HEK293 (cell line): ENCODE measurements around the gene HDDC3.

ENCODE experiments used
- CTCF ChIA-PET: fragments of 350-600 bp; formaldehyde crosslinking; extraction: SDS; loops from one replicate; lab custom pipeline; 2021; ENCODE audit warnings: antibody characterized with exemption; lab: Yijun Ruan, JAX
- POLR2A ChIA-PET: fragments of 300-600 bp; formaldehyde crosslinking; extraction: SDS; loops from one replicate; lab custom pipeline; 2020; ENCODE audit warnings: antibody characterized with exemption, inconsistent platforms; lab: Yijun Ruan, JAX
- H3K27ac ChIP-seq: fragments of 200-500 bp; sonication (Bioruptor generic); 2 replicates; pipeline ENCODE4 v1.5.1; 2014; ENCODE audit warnings: low read depth, low read length, control low read depth, inconsistent platforms; ENCODE audit errors: extremely low read depth
- H3K36me3 ChIP-seq, 2 experiments: fragments of 200-500 bp in 1 of 2; sonication (Bioruptor generic) in 1 of 2; 1 replicate in 1 of 2; 2 replicates in 1 of 2; pipeline ENCODE4 v1.5.1; 2014 to 2017; ENCODE audit warnings: inconsistent platforms in 2 of 2, low read length in 2 of 2; ENCODE audit not compliant: control insufficient read depth in 2 of 2, insufficient read depth in 1 of 2
- H3K4me1 ChIP-seq: fragments of 200-500 bp; sonication (Bioruptor generic); 2 replicates; pipeline ENCODE4 v1.5.1; 2014; ENCODE audit warnings: mild to moderate bottlenecking, low read length, inconsistent platforms; ENCODE audit not compliant: control insufficient read depth, insufficient read depth
- H3K4me3 ChIP-seq: 2 replicates; pipeline ENCODE4 v1.5.1; 2011; ENCODE audit warnings: low read depth, mild to moderate bottlenecking, control low read depth, low read length, moderate library complexity
- H3K9me3 ChIP-seq: fragments of 200-500 bp; sonication (Bioruptor generic); 2 replicates; pipeline ENCODE4 v1.5.1; 2014; ENCODE audit warnings: low read depth, low read length, inconsistent platforms; ENCODE audit not compliant: control insufficient read depth, insufficient read depth
- HOXA7 ChIP-seq: sonication (generic); formaldehyde crosslinking; IDR thresholded peaks from 2 replicates; pipeline ENCODE4 v1.8.1; 2022; ENCODE audit warnings: missing genetic modification reagents, borderline replicate concordance
- KLF8 ChIP-seq: fragments of 450-650 bp; formaldehyde crosslinking; IDR thresholded peaks from 2 replicates; pipeline ENCODE4 v1.5.1; 2016; ENCODE audit warnings: missing biosample characterization, missing genetic modification characterization
- YY2 ChIP-seq: fragments of 450-650 bp; formaldehyde crosslinking; IDR thresholded peaks from 2 replicates; pipeline ENCODE4 v1.5.1; 2016; ENCODE audit warnings: missing biosample characterization, missing genetic modification characterization
- ZIC2 ChIP-seq: fragments of 450-650 bp; formaldehyde crosslinking; IDR thresholded peaks from 2 replicates; pipeline ENCODE4 v1.5.1; 2016; ENCODE audit warnings: missing biosample characterization, missing genetic modification characterization
- ZNF121 ChIP-seq: fragments of 450-650 bp; formaldehyde crosslinking; IDR thresholded peaks from 2 replicates; pipeline ENCODE4 v1.5.1; 2016; ENCODE audit warnings: missing biosample characterization, missing genetic modification characterization
- ZNF140 ChIP-seq: fragments of 450-650 bp; formaldehyde crosslinking; IDR thresholded peaks from 2 replicates; pipeline ENCODE4 v1.5.1; 2016; ENCODE audit warnings: missing biosample characterization, missing genetic modification characterization
- ZNF2 ChIP-seq: fragments of 450-650 bp; formaldehyde crosslinking; IDR thresholded peaks from 2 replicates; pipeline ENCODE4 v1.5.1; 2016; ENCODE audit warnings: missing biosample characterization, missing genetic modification characterization
- ZNF239 ChIP-seq: fragments of 450-650 bp; formaldehyde crosslinking; IDR thresholded peaks from 2 replicates; pipeline ENCODE4 v1.5.1; 2016; ENCODE audit warnings: missing biosample characterization, missing genetic modification characterization
- ZNF248 ChIP-seq: fragments of 450-650 bp; formaldehyde crosslinking; IDR thresholded peaks from 2 replicates; pipeline ENCODE4 v1.5.1; 2017; ENCODE audit warnings: missing biosample characterization, missing genetic modification characterization
- ZNF274 ChIP-seq, 2 experiments: fragments of 200-500 bp in 1 of 2; fragments of 450-650 bp in 1 of 2; sonication (Bioruptor generic) in 1 of 2; formaldehyde crosslinking in 1 of 2; IDR thresholded peaks; 2 replicates each; pipeline versions ENCODE4 v1.5.1 to v1.6.1; 2014 to 2016; ENCODE audit warnings: borderline replicate concordance in 1 of 2, inconsistent platforms in 1 of 2, low read length in 1 of 2, missing biosample characterization in 1 of 2, missing genetic modification characterization in 1 of 2
- ZNF335 ChIP-seq: fragments of 450-650 bp; formaldehyde crosslinking; conservative IDR thresholded peaks from 2 replicates; pipeline ENCODE4 v1.5.1; 2016; ENCODE audit warnings: missing biosample characterization, missing genetic modification characterization
- ZNF391 ChIP-seq: fragments of 450-650 bp; formaldehyde crosslinking; IDR thresholded peaks from 2 replicates; pipeline ENCODE4 v1.5.1; 2016; ENCODE audit warnings: low read depth, missing biosample characterization, missing genetic modification characterization, borderline replicate concordance
- ZNF416 ChIP-seq: fragments of 450-650 bp; formaldehyde crosslinking; IDR thresholded peaks from 2 replicates; pipeline ENCODE4 v1.5.1; 2016; ENCODE audit warnings: missing biosample characterization, missing genetic modification characterization
- ZNF555 ChIP-seq: fragments of 450-650 bp; formaldehyde crosslinking; conservative IDR thresholded peaks from 2 replicates; pipeline ENCODE4 v1.5.1; 2017; ENCODE audit warnings: missing biosample characterization, mild to moderate bottlenecking, missing genetic modification characterization, inconsistent platforms
- ZNF561 ChIP-seq: fragments of 450-650 bp; IDR thresholded peaks from 2 replicates; pipeline ENCODE4 v1.5.1; 2018; ENCODE audit warnings: missing biosample characterization, missing genetic modification characterization, borderline replicate concordance
- ZNF596 ChIP-seq: fragments of 450-650 bp; IDR thresholded peaks from 2 replicates; pipeline ENCODE4 v1.5.0; 2018; ENCODE audit warnings: missing biosample characterization, mild to moderate bottlenecking, missing genetic modification characterization, moderate library complexity
- ZNF621 ChIP-seq: fragments of 450-650 bp; formaldehyde crosslinking; IDR thresholded peaks from 2 replicates; pipeline ENCODE4 v1.5.1; 2017; ENCODE audit warnings: missing biosample characterization, missing genetic modification characterization
- ZNF654 ChIP-seq: fragments of 450-650 bp; formaldehyde crosslinking; IDR thresholded peaks from 2 replicates; pipeline ENCODE4 v1.5.1; 2016; ENCODE audit warnings: low read depth, missing biosample characterization, missing genetic modification characterization
- ZNF664 ChIP-seq: fragments of 450-650 bp; formaldehyde crosslinking; IDR thresholded peaks from 2 replicates; pipeline ENCODE4 v1.5.1; 2016; ENCODE audit warnings: missing biosample characterization, missing genetic modification characterization
- ZNF776 ChIP-seq: fragments of 450-650 bp; formaldehyde crosslinking; IDR thresholded peaks from 2 replicates; pipeline ENCODE4 v1.5.0; 2017; ENCODE audit warnings: missing biosample characterization, missing genetic modification characterization, borderline replicate concordance
- ZSCAN16 ChIP-seq: fragments of 450-650 bp; formaldehyde crosslinking; IDR thresholded peaks from 2 replicates; pipeline ENCODE4 v1.5.1; 2016; ENCODE audit warnings: missing biosample characterization, missing genetic modification characterization
- TF ChIP-seq, protein P1 (sequence below): fragments of 450-650 bp; formaldehyde crosslinking; IDR thresholded peaks from 2 replicates; pipeline ENCODE4 v1.5.1; 2016; ENCODE audit warnings: missing biosample characterization, missing genetic modification characterization
- TF ChIP-seq, protein P2 (sequence below): fragments of 450-650 bp; formaldehyde crosslinking; IDR thresholded peaks from 2 replicates; pipeline ENCODE4 v1.5.1; 2016; ENCODE audit warnings: missing biosample characterization, missing genetic modification characterization
- TF ChIP-seq, protein P3 (sequence below): fragments of 450-650 bp; formaldehyde crosslinking; IDR thresholded peaks from 2 replicates; pipeline ENCODE4 v1.5.1; 2016; ENCODE audit warnings: missing biosample characterization, missing genetic modification characterization
- TF ChIP-seq, protein P4 (sequence below): fragments of 450-650 bp; formaldehyde crosslinking; IDR thresholded peaks from 2 replicates; pipeline ENCODE4 v1.5.1; 2017; ENCODE audit warnings: missing biosample characterization, missing genetic modification characterization
- TF ChIP-seq, protein P5 (sequence below): fragments of 450-650 bp; formaldehyde crosslinking; IDR thresholded peaks from 2 replicates; pipeline ENCODE4 v1.5.1; 2017; ENCODE audit warnings: missing biosample characterization, missing genetic modification characterization

Gene HDDC3

DNA sequence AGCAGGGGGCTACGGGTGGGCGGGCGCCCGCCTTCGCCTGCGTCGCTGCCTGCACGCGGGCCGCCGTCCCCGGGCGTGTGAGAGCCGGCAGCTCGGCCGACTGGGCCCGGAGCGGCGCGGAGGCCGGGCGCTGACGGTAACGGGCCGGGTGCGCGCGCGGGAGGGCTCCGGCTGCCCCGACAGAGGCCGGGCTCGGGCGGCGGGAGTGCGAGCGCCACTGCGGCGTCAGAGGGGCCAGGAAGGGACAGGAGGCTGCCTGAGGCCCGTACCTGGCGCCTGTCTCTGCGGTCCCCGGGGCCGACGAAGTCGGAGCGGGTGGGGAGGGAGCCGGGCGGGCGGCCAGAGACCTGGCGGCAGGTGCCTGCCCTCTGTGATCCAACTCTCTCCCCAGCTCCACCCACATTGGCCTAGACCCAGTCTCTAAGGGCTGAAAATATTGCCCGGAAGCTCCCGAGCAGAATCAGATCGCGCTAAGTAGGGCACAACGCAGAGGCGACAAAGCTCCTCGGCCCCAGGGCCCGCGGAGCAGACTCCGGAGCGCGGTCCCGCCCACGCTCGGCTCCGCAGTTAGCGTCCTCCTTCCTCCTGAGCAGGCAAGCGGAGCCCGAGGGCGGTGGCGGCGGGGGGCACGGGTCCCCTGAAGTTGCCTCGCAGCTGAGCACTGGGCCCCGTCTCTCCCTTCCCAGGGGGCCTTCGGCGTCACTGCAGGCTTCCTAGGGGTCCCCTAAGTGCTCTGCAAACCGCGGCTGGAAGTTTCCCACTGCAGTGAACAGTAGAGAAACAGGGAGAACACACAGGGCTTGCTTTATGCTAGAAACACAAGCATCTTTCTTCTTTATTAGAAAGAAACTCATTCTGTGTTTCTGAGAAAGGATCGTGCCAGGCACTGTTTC, 29.3 kb downstream of the HDDC3 start, which contains the start of gene MAN2A2 (continued):
- TF ChIP-seq ZNF274 (IDR thresholded peaks at IDR 0.05; ENCODE audit: low read length), result no peak
- no peak for TF ChIP-seq ZNF274 (tag by site-specific recombination; IDR thresholded peaks at IDR 0.05; ENCODE audit: borderline replicate concordance)
- TF ChIP-seq ZNF555 (tag by site-specific recombination), result no peak
- TF ChIP-seq ZIC2 (tag by site-specific recombination), result peak; percentile 99
- peak; percentile 94 for TF ChIP-seq ZNF335 (tag by site-specific recombination)

DNA sequence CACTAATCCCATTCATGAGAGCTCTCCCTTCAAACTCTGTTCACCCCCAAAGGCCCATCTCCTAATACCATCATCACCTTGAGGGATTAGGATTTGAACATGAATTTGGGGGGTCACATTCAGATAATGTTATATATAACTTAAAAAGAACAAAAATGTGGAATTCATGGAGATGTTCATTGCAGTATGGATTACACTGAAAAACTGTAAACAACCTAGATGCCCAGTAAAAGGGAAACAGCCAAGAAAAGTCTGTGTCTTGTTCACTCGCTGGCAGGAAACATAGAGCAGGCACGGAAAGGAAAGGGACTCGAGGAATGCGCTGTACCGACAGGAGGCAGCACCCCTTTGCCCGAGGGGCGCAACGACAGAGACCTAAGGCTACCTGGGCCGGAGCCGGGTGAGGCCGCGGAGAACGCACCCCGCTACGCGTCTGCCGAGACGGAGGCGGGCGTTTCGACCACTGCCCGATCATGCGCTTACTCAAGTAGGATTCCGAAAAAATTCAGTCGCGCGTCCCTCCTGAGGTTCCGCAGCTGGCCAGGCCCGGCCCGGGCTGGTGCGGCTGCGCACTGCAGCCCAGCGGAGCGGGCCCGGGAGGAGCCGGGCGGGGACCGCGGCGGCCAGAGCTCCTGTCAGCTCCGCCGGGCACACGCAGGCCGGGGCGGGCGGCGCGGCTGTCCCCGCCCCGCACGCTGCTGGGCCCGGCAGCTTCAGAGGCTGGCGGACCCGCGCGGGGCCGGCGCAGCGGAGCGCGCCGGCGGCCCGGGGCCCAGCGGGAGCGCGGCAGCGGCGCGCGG, 30.1 kb downstream of the HDDC3 start:
- H3K4me3 ChIP-seq, result peak overlapping the region; percentile 74
- peak overlapping the region; percentile 98 for H3K27ac ChIP-seq
- peaks cover 13% of the 10 kb centered on the region for H3K4me1 ChIP-seq
- ChIA-PET CTCF (interaction anchor here (0.5 to 8.3 kb wide), 18 partner anchors 10 to 1167 kb away, joined by 3 to 126 read pairs (median 3); partner anchors contain the start of genes HDDC3, RCCD1 and UNC45A), POLR2A (interaction anchor here (0.5 to 3.8 kb wide), 14 partner anchors 9 to 513 kb away, joined by 3 to 88 read pairs (median 5); partner anchors contain the start of genes BLM, HDDC3, PRC1 and RCCD1)
- no peaks in the 10 kb centered on the region for H3K9me3 ChIP-seq
- H3K36me3 ChIP-seq, result peaks cover 13 to 27% of the 10 kb centered on the region in 2 experiments
- TF ChIP-seq ZNF621 (no peak), ZNF561 (peak; percentile 94; the same call in 1 of the 2 replicates), ZNF140 (tag by site-specific recombination) (no peak), ZNF416 (tag by site-specific recombination) (no peak), ZNF391 (no peak), ZNF654 (tag by site-specific recombination) (no peak), ZNF776 (tag by site-specific recombination) (no peak), ZNF121 (tag by site-specific recombination) (no peak), KLF8 (peak; percentile 78), ZNF274 (IDR thresholded peaks at IDR 0.05; ENCODE audit: low read length) (no peak), ZNF274 (tag by site-specific recombination; IDR thresholded peaks at IDR 0.05; ENCODE audit: borderline replicate concordance) (no peak), ZNF248 (tag by site-specific recombination) (no peak), ZSCAN16 (tag by site-specific recombination) (0 out of 2 replicates have a peak, but pooled peaks have one; percentile 31), ZNF596 (no peak), ZNF664 (peak; percentile 32; the same call in 1 of the 2 replicates), HOXA7 (CRISPR knock-in tag) (no peak), ZNF239 (tag by site-specific recombination) (no peak), YY2 (tag by site-specific recombination) (no peak), ZNF2 (tag by site-specific recombination) (peak; percentile 86)
- TF ChIP-seq, protein P1, sequence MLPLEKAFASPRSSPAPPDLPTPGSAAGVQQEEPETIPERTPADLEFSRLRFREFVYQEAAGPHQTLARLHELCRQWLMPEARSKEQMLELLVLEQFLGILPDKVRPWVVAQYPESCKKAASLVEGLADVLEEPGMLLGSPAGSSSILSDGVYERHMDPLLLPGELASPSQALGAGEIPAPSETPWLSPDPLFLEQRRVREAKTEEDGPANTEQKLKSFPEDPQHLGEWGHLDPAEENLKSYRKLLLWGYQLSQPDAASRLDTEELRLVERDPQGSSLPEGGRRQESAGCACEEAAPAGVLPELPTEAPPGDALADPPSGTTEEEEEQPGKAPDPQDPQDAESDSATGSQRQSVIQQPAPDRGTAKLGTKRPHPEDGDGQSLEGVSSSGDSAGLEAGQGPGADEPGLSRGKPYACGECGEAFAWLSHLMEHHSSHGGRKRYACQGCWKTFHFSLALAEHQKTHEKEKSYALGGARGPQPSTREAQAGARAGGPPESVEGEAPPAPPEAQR (tag by site-specific recombination), result no peak
- TF ChIP-seq, protein P2, sequence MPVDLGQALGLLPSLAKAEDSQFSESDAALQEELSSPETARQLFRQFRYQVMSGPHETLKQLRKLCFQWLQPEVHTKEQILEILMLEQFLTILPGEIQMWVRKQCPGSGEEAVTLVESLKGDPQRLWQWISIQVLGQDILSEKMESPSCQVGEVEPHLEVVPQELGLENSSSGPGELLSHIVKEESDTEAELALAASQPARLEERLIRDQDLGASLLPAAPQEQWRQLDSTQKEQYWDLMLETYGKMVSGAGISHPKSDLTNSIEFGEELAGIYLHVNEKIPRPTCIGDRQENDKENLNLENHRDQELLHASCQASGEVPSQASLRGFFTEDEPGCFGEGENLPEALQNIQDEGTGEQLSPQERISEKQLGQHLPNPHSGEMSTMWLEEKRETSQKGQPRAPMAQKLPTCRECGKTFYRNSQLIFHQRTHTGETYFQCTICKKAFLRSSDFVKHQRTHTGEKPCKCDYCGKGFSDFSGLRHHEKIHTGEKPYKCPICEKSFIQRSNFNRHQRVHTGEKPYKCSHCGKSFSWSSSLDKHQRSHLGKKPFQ (tag by site-specific recombination), result no peak
- TF ChIP-seq, protein P3, sequence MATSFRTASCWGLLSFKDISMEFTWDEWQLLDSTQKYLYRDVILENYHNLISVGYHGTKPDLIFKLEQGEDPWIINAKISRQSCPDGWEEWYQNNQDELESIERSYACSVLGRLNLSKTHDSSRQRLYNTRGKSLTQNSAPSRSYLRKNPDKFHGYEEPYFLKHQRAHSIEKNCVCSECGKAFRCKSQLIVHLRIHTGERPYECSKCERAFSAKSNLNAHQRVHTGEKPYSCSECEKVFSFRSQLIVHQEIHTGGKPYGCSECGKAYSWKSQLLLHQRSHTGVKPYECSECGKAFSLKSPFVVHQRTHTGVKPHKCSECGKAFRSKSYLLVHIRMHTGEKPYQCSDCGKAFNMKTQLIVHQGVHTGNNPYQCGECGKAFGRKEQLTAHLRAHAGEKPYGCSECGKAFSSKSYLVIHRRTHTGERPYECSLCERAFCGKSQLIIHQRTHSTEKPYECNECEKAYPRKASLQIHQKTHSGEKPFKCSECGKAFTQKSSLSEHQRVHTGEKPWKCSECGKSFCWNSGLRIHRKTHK (tag by site-specific recombination), result no peak
- TF ChIP-seq, protein P4, sequence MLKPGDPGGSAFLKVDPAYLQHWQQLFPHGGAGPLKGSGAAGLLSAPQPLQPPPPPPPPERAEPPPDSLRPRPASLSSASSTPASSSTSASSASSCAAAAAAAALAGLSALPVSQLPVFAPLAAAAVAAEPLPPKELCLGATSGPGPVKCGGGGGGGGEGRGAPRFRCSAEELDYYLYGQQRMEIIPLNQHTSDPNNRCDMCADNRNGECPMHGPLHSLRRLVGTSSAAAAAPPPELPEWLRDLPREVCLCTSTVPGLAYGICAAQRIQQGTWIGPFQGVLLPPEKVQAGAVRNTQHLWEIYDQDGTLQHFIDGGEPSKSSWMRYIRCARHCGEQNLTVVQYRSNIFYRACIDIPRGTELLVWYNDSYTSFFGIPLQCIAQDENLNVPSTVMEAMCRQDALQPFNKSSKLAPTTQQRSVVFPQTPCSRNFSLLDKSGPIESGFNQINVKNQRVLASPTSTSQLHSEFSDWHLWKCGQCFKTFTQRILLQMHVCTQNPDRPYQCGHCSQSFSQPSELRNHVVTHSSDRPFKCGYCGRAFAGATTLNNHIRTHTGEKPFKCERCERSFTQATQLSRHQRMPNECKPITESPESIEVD, result no peak
- TF ChIP-seq, protein P5, sequence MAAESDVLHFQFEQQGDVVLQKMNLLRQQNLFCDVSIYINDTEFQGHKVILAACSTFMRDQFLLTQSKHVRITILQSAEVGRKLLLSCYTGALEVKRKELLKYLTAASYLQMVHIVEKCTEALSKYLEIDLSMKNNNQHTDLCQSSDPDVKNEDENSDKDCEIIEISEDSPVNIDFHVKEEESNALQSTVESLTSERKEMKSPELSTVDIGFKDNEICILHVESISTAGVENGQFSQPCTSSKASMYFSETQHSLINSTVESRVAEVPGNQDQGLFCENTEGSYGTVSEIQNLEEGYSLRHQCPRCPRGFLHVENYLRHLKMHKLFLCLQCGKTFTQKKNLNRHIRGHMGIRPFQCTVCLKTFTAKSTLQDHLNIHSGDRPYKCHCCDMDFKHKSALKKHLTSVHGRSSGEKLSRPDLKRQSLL (tag by site-specific recombination), result no peak
